Duodenal mucosa (tissue), 2 donors: Measurements from ENCODE around the gene MAP1LC3A.

Experiments
- H3K27ac ChIP-seq: one replicate; pipeline ENCODE4 v1.7.0; 2013; ENCODE audit warnings: low read depth, low read length
- H3K27me3 ChIP-seq, 2 donors: one replicate each; pipeline ENCODE4 v1.7.0; 2013; ENCODE audit warnings: low read length in 2 of 2, control low read depth in 1 of 2; ENCODE audit not compliant: insufficient read depth in 2 of 2, control insufficient read depth in 1 of 2
- H3K36me3 ChIP-seq, 2 donors: one replicate each; pipeline ENCODE4 v1.7.0; 2013; ENCODE audit warnings: low read length in 2 of 2, control low read depth in 1 of 2; ENCODE audit not compliant: insufficient read depth in 2 of 2, control insufficient read depth in 1 of 2
- H3K4me1 ChIP-seq, 2 donors: one replicate each; pipeline ENCODE4 v1.7.0; 2013; ENCODE audit warnings: low read length in 2 of 2, control low read depth in 1 of 2; ENCODE audit not compliant: insufficient read depth in 2 of 2, control insufficient read depth in 1 of 2
- H3K4me3 ChIP-seq, 2 donors: one replicate each; pipeline ENCODE4 v1.7.0; 2013; ENCODE audit warnings: low read length in 2 of 2, low read depth in 1 of 2
- H3K9ac ChIP-seq, 2 donors: one replicate each; pipeline ENCODE4 v1.7.0; 2013; ENCODE audit warnings: low read length in 2 of 2, low read depth in 1 of 2
- H3K9me3 ChIP-seq, 2 donors: one replicate each; pipeline ENCODE4 v1.7.0; 2013; ENCODE audit warnings: low read length in 2 of 2, control low read depth in 1 of 2; ENCODE audit not compliant: control insufficient read depth in 1 of 2

MAP1LC3A gene

DNA sequence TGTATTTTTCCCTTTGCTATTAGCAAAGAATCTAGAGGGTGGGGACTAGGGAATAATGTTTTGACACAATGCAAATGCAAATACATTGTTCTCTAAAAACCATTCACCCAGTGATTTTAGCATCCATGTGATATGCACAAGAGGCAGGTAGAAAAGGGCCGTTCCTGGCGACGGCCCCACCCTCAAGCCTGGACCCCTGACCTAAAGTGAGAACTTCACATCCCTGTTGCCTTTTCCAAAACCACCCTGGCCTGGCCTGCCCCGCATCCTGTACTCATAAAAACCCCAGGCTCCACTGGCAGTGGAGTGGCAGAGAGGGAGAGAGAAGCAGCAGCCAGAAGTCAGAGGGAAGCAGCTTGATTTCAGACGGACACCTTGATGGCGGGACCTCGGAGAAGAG lies 48.5 kb downstream of the MAP1LC3A start:
- no peak overlapping the region for H3K27ac ChIP-seq
- no peaks in the 10 kb centered on the region for H3K9me3 ChIP-seq
- no peak overlapping the region for H3K9ac ChIP-seq
- peaks cover 0 to 7% of the 10 kb centered on the region in 2 donors for H3K36me3 ChIP-seq
- no peaks in the 10 kb centered on the region for H3K27me3 ChIP-seq
- H3K4me3 ChIP-seq = no peak overlapping the region
- no peaks in the 10 kb centered on the region for H3K4me1 ChIP-seq
